H1 (cell line): Measurements from ENCODE around the gene AP2A2. TPM values are rescaled to one million over a fixed set of nuclear protein-coding genes. Genes with fewer than 3 reads are reported as not detected.

Experiments used
- polyA plus RNA-seq, 7 experiments: library from polyadenylated mRNA; depleted of rRNA in 3 of 7; stranded (reverse) in 5 of 7; unstranded in 2 of 7; fragments of >200 nt in 5 of 7; fragments of 200-250 nt in 2 of 7; gene quantifications; 1 replicate in 5 of 7; 2 replicates in 1 of 7; 4 replicates in 1 of 7; pipeline versions ENCODE4 v1.2.1 to v1.2.3, GENCODE V29; 2011 to 2013; ENCODE audit warnings: missing spikeins in 2 of 7, mixed read lengths in 2 of 7
- total RNA-seq: library from RNA; stranded (reverse); fragmentation: NEBNext Ultra II Directional; extraction: Animal tissue kit (Norgen Biotek cat#: 25700); gene quantifications from 2 replicates; pipeline ENCODE4 v1.2.1, GENCODE V29; 2021
- TF ChIP-seq, protein P1 (sequence below): fragments of 300-600 bp; sonication (generic); IDR thresholded peaks from 2 replicates; pipeline ENCODE4 v1.7.1; 2012; ENCODE audit warnings: low read length, moderate library complexity, mild to moderate bottlenecking, inconsistent platforms; ENCODE audit not compliant: insufficient replicate concordance
- TF ChIP-seq, protein P2 (sequence below), 3 experiments: IDR thresholded peaks; 1 replicate in 2 of 3; 2 replicates in 1 of 3; pipeline versions ENCODE4 v1.5.1 to v1.6.1; 2011; ENCODE audit warnings: low read length in 3 of 3, mild to moderate bottlenecking in 3 of 3, inconsistent platforms in 2 of 3, low read depth in 1 of 3, moderate library complexity in 1 of 3; ENCODE audit not compliant: insufficient read depth in 1 of 3; ENCODE audit errors: control extremely low read depth in 1 of 3

AP2A2 gene
- total and polyA plus RNA-seq, 2 of the 8 experiments (the other 6 are each of a cell fraction or from before 2014, with no cell fraction given), result 50.0 to 65.0 TPM

DNA sequence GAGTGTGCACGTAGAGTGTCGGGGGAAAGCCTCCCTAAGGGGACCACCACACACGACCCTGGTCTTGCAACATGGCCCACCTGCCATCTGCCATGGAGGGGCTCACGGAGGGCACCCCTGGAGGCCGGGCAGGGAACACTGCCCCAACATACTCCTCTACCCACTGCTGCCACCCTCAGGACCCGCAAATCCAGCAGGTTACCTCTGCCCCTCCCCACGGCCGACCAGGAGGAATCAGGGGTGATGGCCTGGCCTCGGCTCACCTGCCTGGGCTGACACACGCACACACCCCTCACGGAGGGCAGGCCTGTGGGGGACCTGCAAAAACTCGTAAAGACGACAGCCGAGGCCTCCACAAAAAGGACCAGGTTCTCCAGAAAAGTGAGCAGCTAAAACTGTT lies 45.2 kb upstream of the AP2A2 start (continued):
- TF ChIP-seq, protein P1, sequence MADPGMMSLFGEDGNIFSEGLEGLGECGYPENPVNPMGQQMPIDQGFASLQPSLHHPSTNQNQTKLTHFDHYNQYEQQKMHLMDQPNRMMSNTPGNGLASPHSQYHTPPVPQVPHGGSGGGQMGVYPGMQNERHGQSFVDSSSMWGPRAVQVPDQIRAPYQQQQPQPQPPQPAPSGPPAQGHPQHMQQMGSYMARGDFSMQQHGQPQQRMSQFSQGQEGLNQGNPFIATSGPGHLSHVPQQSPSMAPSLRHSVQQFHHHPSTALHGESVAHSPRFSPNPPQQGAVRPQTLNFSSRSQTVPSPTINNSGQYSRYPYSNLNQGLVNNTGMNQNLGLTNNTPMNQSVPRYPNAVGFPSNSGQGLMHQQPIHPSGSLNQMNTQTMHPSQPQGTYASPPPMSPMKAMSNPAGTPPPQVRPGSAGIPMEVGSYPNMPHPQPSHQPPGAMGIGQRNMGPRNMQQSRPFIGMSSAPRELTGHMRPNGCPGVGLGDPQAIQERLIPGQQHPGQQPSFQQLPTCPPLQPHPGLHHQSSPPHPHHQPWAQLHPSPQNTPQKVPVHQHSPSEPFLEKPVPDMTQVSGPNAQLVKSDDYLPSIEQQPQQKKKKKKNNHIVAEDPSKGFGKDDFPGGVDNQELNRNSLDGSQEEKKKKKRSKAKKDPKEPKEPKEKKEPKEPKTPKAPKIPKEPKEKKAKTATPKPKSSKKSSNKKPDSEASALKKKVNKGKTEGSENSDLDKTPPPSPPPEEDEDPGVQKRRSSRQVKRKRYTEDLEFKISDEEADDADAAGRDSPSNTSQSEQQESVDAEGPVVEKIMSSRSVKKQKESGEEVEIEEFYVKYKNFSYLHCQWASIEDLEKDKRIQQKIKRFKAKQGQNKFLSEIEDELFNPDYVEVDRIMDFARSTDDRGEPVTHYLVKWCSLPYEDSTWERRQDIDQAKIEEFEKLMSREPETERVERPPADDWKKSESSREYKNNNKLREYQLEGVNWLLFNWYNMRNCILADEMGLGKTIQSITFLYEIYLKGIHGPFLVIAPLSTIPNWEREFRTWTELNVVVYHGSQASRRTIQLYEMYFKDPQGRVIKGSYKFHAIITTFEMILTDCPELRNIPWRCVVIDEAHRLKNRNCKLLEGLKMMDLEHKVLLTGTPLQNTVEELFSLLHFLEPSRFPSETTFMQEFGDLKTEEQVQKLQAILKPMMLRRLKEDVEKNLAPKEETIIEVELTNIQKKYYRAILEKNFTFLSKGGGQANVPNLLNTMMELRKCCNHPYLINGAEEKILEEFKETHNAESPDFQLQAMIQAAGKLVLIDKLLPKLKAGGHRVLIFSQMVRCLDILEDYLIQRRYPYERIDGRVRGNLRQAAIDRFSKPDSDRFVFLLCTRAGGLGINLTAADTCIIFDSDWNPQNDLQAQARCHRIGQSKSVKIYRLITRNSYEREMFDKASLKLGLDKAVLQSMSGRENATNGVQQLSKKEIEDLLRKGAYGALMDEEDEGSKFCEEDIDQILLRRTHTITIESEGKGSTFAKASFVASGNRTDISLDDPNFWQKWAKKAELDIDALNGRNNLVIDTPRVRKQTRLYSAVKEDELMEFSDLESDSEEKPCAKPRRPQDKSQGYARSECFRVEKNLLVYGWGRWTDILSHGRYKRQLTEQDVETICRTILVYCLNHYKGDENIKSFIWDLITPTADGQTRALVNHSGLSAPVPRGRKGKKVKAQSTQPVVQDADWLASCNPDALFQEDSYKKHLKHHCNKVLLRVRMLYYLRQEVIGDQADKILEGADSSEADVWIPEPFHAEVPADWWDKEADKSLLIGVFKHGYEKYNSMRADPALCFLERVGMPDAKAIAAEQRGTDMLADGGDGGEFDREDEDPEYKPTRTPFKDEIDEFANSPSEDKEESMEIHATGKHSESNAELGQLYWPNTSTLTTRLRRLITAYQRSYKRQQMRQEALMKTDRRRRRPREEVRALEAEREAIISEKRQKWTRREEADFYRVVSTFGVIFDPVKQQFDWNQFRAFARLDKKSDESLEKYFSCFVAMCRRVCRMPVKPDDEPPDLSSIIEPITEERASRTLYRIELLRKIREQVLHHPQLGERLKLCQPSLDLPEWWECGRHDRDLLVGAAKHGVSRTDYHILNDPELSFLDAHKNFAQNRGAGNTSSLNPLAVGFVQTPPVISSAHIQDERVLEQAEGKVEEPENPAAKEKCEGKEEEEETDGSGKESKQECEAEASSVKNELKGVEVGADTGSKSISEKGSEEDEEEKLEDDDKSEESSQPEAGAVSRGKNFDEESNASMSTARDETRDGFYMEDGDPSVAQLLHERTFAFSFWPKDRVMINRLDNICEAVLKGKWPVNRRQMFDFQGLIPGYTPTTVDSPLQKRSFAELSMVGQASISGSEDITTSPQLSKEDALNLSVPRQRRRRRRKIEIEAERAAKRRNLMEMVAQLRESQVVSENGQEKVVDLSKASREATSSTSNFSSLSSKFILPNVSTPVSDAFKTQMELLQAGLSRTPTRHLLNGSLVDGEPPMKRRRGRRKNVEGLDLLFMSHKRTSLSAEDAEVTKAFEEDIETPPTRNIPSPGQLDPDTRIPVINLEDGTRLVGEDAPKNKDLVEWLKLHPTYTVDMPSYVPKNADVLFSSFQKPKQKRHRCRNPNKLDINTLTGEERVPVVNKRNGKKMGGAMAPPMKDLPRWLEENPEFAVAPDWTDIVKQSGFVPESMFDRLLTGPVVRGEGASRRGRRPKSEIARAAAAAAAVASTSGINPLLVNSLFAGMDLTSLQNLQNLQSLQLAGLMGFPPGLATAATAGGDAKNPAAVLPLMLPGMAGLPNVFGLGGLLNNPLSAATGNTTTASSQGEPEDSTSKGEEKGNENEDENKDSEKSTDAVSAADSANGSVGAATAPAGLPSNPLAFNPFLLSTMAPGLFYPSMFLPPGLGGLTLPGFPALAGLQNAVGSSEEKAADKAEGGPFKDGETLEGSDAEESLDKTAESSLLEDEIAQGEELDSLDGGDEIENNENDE, result no peak
- TF ChIP-seq, protein P2, sequence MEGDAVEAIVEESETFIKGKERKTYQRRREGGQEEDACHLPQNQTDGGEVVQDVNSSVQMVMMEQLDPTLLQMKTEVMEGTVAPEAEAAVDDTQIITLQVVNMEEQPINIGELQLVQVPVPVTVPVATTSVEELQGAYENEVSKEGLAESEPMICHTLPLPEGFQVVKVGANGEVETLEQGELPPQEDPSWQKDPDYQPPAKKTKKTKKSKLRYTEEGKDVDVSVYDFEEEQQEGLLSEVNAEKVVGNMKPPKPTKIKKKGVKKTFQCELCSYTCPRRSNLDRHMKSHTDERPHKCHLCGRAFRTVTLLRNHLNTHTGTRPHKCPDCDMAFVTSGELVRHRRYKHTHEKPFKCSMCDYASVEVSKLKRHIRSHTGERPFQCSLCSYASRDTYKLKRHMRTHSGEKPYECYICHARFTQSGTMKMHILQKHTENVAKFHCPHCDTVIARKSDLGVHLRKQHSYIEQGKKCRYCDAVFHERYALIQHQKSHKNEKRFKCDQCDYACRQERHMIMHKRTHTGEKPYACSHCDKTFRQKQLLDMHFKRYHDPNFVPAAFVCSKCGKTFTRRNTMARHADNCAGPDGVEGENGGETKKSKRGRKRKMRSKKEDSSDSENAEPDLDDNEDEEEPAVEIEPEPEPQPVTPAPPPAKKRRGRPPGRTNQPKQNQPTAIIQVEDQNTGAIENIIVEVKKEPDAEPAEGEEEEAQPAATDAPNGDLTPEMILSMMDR (IDR thresholded peaks at IDR 0.05; ENCODE audit: control extremely low read depth in 1 of 3, insufficient read depth in 1 of 3, low read depth in 1 of 3, low read length in 3 of 3), result peak; percentile 40 to 91 (median 43)
